ENCODE measurements around the gene HSD17B3. TPM values are rescaled to one million over a fixed set of nuclear protein-coding genes. Genes with fewer than 3 reads are reported as not detected.

Gene HSD17B3
- total and polyA plus RNA-seq, 2 donors (not counting 3 experiments of a cell fraction or from before 2014, with no cell fraction given), result 0.46 TPM; not detected in 1

DNA sequence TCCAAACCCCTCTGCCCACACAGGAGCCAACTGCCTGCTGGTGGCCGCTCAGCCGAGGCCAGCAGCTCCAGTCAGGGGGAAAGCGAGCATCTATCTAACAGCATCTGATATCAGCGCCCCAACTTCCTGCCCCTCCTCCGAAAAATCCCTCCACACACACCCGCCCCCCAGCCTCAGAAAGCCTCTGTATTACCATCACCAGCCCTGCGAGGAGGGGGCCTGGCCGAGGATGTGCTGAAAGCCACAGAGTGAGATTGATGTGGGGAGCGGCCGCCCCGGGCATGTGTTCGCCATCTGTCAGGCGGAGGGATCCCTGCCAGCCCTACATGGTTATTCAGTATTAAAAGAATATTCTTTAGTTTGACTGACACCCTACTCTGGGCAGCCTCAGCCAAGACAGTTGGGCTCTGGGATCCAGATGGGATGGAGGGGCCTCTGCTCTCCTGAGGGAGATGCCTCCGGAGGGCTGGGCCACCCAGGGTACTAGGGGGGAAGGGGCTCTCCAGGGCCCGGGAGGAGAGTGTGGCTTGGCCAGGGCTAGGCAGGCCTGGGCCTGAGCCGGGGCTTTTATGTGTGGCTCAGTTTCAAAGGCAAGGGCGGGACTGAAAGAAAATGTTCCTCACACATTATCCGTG lies 98.0 kb downstream of the HSD17B3 start:
- Histone ChIP-seq H3K9me1 (replicated peaks; ENCODE audit: control insufficient read depth, extremely low read depth, insufficient read depth, low read length) (no peaks in the 10 kb centered on the region), H3K79me2 (ENCODE audit: control insufficient read depth, insufficient read depth, low read length) (no peaks in the 10 kb centered on the region), H3K36me3 (ENCODE audit: control insufficient read depth in 2 of 2, extremely low read depth in 1 of 2, insufficient read depth in 2 of 2, low read length in 2 of 2) (no peaks in the 10 kb centered on the region), H3K4me1 (ENCODE audit: control insufficient read depth, extremely low read depth, insufficient read depth, low read length) (no peaks in the 10 kb centered on the region), H4K20me1 (replicated peaks; ENCODE audit: control insufficient read depth, extremely low read depth, insufficient read depth, low read length) (no peaks in the 10 kb centered on the region), H3K4me3 (replicated peaks in 1 of 3; ENCODE audit: insufficient read depth in 1 of 3, low read depth in 1 of 3, low read length in 3 of 3) (no peak overlapping the region), H3K27me3 (ENCODE audit: control insufficient read depth in 2 of 2, insufficient read depth in 2 of 2, low read length in 2 of 2) (peaks cover 0 to 1% of the 10 kb centered on the region in 2 experiments), H3K4me2 (ENCODE audit: insufficient read depth, low read length) (no peak overlapping the region), H2AFZ (ENCODE audit: low read depth, low read length) (no peak overlapping the region), H3K9ac (replicated peaks; ENCODE audit: extremely low read depth, insufficient read depth, low read length) (no peak overlapping the region), H3K9me3 (replicated peaks; ENCODE audit: control insufficient read depth, insufficient read depth, low read length) (no peaks in the 10 kb centered on the region), H3K27ac (ENCODE audit: insufficient read depth, low read depth, low read length) (no peak overlapping the region)
- ChIA-PET POLR2A (no interaction called here), CTCF (no interaction called here)
- TF ChIP-seq POLR2AphosphoS5 (IDR thresholded peaks at IDR 0.05; ENCODE audit: insufficient read depth, low read depth, low read length) (no peak), FOS (IDR thresholded peaks at IDR 0.05; ENCODE audit: borderline replicate concordance, insufficient read depth, low read length) (no peak), JUN (IDR thresholded peaks at IDR 0.05; ENCODE audit: borderline replicate concordance, insufficient read depth, insufficient read length, low read depth) (no peak)
- no TSS peak for BruUV-seq (replicated peaks)
- dilution Hi-C loops (cut with MboI; ENCODE audit: extremely low pct_ligation_motif_present, low sequenced_read_pairs), result no loop called here
- FAIRE-seq (no peak), DNase-seq (ENCODE audit: low read depth, low spot score) (no peak)
- intact Hi-C loops (cut with micrococcal nuclease), result no loop called here

DNA sequence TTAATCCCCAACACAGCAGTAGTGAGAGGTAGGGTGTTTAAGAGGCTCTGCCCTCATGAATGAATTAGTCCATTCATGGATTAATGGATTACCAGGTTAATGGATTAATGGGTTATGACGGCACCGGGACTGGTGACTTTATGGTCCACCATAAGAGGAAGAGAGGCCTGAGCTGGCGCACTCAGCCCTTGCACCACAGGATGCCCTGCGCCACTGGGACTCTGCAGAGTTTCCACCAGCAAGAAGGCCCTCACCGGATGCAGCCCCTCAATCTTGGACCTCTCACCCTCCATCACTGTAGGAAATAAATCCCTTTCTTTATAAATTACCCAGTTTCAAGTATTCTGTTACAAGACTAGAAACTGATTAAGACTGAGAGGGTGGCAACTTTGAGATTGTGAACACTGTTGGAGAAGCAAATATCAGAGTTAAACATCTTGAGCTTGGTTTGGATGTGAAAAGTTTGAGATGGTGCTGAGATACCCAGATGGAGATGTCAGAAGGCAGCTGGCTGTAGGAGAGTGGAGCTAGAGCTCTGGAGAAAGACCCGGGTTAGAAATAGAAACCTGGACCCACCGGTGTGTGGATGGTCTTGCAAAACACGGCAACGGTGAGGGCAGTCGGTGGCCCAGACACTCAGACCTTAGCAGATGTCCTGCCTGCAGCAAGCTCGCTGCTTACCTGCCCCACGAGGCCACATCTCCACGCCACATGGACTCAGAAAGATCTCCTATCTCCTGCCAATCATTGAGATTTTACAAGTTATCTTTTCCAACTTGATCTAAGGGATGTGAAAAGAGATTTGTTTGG lies 98.8 kb downstream of the HSD17B3 start:
- H3K4me2 ChIP-seq (ENCODE audit: insufficient read depth, low read length), result no peak overlapping the region
- H3K4me1 ChIP-seq (ENCODE audit: control insufficient read depth, extremely low read depth, insufficient read depth, low read length), result no peaks in the 10 kb centered on the region
- no peak for FAIRE-seq
- no peak for DNase-seq (ENCODE audit: low read depth, low spot score)
- no peaks in the 10 kb centered on the region for H4K20me1 ChIP-seq (replicated peaks; ENCODE audit: control insufficient read depth, extremely low read depth, insufficient read depth, low read length)
- no peak overlapping the region for H3K4me3 ChIP-seq (replicated peaks in 1 of 3; ENCODE audit: insufficient read depth in 1 of 3, low read depth in 1 of 3, low read length in 3 of 3)
- H3K9ac ChIP-seq (replicated peaks; ENCODE audit: extremely low read depth, insufficient read depth, low read length), result no peak overlapping the region
- no peaks in the 10 kb centered on the region for H3K9me1 ChIP-seq (replicated peaks; ENCODE audit: control insufficient read depth, extremely low read depth, insufficient read depth, low read length)
- CTCF ChIA-PET, result no interaction called here
- no peaks in the 10 kb centered on the region for H3K9me3 ChIP-seq (replicated peaks; ENCODE audit: control insufficient read depth, insufficient read depth, low read length)
- no peaks in the 10 kb centered on the region for H3K36me3 ChIP-seq (ENCODE audit: control insufficient read depth in 2 of 2, extremely low read depth in 1 of 2, insufficient read depth in 2 of 2, low read length in 2 of 2)
- intact Hi-C loops (cut with micrococcal nuclease), result no loop called here
- no peak overlapping the region for H3K27ac ChIP-seq (ENCODE audit: insufficient read depth, low read depth, low read length)
- H3K27me3 ChIP-seq (ENCODE audit: control insufficient read depth in 2 of 2, insufficient read depth in 2 of 2, low read length in 2 of 2), result peaks cover 0 to 3% of the 10 kb centered on the region in 2 experiments
- BruUV-seq (replicated peaks), result no TSS peak
- POLR2A ChIA-PET, result no interaction called here
- dilution Hi-C loops (cut with MboI; ENCODE audit: extremely low pct_ligation_motif_present, low sequenced_read_pairs), result no loop called here
- no peaks in the 10 kb centered on the region for H3K79me2 ChIP-seq (ENCODE audit: control insufficient read depth, insufficient read depth, low read length)
- no peak overlapping the region for H2AFZ ChIP-seq (ENCODE audit: low read depth, low read length)
- TF ChIP-seq, protein P1, sequence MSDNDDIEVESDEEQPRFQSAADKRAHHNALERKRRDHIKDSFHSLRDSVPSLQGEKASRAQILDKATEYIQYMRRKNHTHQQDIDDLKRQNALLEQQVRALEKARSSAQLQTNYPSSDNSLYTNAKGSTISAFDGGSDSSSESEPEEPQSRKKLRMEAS (IDR thresholded peaks at IDR 0.05; ENCODE audit: insufficient read depth, insufficient read length), result no peak
- TF ChIP-seq POLR2AphosphoS5 (IDR thresholded peaks at IDR 0.05; ENCODE audit: insufficient read depth, low read depth, low read length), result no peak
- TF ChIP-seq FOS (IDR thresholded peaks at IDR 0.05; ENCODE audit: borderline replicate concordance, insufficient read depth, low read length), result no peak
- TF ChIP-seq, protein P2, sequence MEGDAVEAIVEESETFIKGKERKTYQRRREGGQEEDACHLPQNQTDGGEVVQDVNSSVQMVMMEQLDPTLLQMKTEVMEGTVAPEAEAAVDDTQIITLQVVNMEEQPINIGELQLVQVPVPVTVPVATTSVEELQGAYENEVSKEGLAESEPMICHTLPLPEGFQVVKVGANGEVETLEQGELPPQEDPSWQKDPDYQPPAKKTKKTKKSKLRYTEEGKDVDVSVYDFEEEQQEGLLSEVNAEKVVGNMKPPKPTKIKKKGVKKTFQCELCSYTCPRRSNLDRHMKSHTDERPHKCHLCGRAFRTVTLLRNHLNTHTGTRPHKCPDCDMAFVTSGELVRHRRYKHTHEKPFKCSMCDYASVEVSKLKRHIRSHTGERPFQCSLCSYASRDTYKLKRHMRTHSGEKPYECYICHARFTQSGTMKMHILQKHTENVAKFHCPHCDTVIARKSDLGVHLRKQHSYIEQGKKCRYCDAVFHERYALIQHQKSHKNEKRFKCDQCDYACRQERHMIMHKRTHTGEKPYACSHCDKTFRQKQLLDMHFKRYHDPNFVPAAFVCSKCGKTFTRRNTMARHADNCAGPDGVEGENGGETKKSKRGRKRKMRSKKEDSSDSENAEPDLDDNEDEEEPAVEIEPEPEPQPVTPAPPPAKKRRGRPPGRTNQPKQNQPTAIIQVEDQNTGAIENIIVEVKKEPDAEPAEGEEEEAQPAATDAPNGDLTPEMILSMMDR (IDR thresholded peaks at IDR 0.05; ENCODE audit: extremely low read depth in 1 of 2, insufficient read depth in 1 of 2, low read depth in 1 of 2, low read length in 2 of 2), result no peak

All from endothelial cell of umbilical vein (primary cell).